Brain pericyte (primary cell): ENCODE data around the gene REEP3.
A peak's percentile ranks its signal among the peaks of the same experiment; 100 is the strongest.
"Not testable (repeated sequence)": the region's sequence is repeated elsewhere in the genome, so short reads cannot be mapped to it uniquely, and the experiment has no call there.

Source experiments
- DNase-seq: peaks from one replicate; pipeline ENCODE4 v3.0.0-alpha.2; 2012; ENCODE audit warnings: low read depth, low spot score

The REEP3 gene, protein sequence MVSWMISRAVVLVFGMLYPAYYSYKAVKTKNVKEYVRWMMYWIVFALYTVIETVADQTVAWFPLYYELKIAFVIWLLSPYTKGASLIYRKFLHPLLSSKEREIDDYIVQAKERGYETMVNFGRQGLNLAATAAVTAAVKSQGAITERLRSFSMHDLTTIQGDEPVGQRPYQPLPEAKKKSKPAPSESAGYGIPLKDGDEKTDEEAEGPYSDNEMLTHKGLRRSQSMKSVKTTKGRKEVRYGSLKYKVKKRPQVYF

DNA sequence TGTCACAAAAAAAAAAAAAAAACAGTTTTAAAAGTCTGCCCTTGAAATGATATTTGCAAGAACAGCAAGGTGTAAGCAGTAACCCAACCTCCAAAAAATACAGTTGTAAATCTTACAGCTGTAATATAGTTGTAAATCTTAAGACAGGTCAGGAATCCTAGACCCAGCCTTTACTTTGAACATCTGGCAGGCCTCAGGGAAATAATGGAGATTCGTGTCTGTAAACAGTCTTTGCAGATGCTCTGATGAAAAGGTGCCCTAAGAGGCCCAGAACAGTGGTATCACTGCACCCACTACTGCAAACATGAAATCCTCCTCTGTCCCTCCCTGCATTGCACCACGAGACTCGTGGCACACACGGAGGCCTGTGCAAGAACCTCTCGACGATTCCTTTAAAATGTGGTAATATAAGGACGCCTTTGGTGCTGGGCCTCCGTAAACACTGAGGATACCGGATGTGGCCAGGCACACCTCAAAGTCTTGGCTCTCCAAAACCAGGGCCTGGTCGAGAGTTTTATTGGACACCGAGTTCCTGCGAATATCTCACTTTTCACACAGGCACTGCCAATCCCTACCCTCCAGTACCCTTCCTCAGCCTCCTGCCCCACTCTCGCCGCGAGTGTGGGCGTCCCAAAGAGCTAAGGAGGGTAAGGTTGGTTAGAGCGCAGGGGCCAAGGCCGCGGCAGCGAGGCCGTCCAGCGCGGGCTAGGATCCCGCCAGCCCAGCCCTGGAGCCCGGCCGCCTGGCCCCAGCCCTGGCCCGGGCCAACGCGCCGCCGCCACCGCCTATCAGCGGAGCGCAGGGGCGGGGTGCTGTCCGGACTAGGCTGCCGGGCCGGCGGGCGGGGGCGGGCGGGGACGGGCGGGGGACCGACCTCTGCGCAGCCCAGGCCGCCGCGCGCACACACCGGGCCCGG is at the start of gene REEP3:
TSS of gene REEP3 (plus strand) at position 902 of the 916 bp plus-strand sequence. CDS start 145 bp downstream, outside the sequence.
- no peak for DNase-seq

DNA sequence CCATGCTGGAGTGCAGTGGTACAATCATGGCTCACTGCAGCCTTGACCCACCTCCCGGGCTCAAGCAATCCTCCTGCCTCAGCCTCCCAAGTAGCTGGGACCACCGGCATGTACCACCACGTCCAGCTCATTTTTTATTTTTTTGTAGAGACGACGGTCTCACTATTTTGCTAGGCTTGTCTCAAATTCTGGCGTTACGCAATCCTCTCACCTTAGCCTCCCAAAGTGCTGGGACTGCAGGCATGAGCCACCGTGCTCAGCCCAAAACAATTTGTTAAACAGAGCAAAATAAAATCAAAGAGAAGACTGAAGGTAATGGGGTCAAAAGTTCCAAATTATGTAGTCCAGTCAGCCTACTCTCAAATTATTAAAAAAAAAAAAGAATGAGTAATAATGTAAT is 46.7 kb upstream of the REEP3 start:
- DNase-seq: no peak

DNA sequence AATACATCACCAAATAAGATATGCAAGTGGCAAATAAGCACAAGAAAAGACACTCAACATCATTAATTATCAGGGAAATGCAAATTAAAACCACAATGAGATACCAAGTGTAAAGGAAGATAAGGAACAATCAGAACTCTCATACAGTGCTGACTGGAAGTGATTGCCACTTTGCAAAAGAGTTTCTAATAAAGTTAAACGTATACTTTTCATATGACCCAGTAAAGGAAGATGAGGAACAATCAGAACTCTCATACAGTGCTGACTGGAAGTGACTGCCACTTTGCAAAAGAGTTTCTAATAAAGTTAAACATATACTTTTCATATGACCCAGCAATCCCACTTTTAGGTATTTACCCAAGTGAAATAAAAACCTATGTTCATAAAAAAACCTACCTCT is 43.3 kb upstream of the REEP3 start:
- no peak for DNase-seq

DNA sequence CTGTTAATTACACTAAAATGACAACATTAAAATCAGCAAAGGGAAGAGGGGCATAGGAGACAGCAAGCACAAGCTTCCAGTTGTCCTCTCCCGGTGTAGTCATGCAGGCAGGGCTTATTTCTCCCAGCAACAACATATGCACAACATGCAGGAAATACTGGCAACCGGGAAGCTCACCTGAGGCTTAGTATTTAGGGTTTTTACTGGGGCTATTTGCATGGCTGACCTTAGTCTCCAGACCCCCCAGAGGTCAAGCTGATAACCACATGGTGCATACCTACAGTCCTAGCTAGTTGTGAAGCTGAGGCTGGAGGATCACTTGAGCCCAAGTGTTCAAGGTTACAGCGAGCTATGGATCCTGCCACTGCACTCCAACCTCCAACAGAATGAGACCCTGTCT is 42.6 kb upstream of the REEP3 start:
- DNase-seq: no peak

DNA sequence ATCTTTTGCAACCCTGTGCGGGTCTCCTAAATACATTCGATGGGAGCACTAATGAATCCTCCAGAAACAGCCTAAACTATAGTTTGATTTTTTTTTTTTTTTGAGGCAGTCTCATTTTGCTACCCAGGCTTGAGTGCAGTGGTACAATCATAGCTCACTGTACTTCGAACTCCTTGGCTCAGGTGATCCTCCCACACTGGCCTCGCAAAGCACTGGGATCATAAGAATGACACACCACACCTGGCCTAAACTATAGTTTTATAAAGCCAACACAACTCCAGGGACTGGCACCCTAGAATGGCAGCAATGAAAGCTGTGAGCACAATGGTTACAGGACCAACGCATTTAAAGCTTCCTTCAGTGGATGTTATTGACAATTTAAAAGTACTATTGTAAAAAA is 41.0 kb upstream of the REEP3 start:
- DNase-seq: no peak

DNA sequence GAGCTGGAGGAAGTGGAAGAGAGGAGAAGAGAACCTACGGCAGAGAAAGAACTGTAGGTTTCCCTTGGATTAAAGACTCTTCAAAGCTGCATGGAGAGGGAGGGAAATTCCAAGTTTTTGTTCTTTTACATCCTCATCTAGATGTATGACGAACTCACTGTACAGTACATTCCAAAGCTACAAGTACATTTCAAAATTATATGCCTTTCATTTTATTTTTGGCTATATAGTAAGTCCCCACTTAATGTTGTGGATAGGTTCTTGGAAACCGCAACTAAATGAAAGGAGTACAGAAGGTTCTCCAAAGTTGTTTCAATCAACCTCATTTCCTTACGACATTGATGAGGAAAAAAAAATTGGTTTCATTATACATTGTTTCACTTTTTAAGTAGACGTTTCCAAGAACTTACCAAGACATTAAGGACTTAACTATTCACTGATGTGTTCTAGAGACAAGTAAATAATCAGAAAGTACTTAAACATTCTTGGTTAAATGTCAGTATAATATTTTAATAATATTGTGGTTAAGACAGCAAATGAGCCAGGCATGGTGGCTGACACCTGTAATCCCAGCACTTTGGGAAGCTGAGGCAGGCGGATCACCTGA is 39.3 kb upstream of the REEP3 start:
- DNase-seq: no peak

DNA sequence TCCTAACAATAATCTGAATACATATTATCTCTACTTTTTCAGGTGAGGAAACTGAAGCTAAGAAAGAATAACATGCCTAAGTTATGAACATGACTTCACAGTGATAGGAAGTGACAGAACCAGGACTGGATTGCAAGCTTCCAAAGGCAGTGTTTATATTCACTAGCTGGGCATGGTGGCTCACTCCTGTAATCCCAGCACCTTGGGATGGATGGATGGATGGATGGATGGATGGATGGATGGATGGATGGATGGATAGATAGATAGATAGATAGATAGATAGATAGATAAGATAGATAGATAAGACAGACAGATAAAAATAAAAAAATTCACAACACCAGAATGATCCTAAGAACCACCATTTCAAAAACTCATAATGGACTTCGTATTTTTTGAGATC is 37.2 kb upstream of the REEP3 start:
- no peak for DNase-seq

DNA sequence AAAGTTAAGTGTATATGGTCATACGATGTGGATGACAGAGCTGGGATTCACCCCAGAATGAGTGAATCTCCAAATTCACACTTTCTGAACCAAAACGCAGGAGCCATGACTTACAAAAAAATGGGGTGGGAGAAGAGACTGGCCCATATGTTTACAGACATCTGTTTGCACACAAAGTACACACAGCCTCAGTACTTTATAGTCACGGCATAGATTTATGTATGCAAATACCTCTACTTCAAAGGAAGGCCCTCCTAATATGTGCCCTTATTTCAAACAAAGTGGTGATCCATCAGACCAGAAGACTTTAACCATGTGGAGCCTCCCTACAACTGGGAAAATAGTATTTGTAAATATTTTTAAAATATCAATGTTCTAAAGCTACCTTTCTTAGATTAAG is 33.2 kb upstream of the REEP3 start:
- DNase-seq: no peak

DNA sequence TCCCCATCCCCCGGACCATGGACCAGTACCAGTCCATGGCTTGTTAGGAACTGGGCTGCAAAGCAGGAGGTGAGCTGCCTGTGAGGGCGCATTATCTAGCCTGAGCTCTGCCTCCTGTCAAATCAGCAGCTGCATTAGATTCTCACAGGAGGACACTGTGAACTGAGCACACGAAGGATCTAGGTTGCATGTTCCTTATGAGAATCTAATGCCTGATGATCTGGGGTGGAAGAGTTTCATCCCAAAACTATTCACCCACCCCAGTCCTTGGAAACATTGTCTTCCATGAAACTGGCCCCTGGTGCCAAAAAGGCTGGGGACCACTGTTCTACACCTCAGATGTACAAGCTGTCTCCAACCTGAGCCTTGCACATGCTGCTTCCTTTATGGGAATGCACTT is 31.4 kb upstream of the REEP3 start:
- no peak for DNase-seq

DNA sequence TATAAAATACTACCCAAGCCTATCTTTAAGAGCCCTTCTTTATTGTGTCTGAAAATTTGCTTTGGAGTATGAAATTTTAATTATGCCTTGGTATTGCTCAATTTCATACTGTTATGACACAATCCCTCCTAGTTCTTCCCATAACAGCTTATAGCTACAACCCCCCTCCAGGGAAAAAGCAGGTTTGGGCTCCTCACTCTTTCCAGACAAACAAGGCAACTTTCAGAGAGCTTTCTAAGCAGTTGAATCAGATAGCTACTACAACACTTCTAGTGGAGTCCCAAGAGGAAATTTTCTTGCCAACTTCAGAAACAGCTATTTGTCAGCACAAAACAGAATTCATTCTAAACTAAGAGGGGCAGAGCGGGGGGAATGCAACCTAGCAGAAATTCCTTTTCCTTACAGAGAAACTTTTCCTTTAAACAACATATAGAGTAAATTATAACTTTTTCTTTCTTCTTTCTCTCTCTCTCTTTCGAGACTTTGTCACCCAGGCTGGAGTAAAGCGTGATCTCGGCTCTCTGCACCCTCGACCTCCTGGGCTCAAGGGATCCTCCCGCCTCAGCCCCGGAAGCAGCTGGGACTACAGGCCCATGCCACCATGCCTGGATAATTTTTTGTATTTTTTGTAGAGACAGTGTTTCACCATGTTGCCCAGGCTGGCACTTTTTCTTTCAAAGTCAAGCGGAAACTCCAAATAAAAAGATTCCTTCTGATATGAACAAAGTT is 29.4 kb upstream of the REEP3 start:
- peak; percentile 81 for DNase-seq

DNA sequence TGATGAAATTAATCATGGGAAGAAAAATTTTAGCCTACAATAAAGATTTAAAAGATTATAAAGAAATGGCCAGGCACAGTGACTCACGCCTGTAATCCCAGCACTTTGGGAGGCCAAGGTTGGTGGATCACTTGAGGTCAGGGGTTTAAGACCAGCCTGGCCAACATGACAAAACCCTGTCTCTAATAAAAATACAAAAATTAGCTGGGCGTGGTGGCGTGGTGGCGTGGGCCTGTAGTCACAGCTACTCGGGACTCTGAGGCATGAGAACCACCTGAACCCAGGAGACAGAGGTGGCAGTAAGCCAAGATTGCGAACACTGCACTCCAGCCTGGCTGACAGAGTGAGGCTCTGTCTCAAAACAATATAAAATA is 28.9 kb upstream of the REEP3 start:
- not testable (repeated sequence) for DNase-seq

DNA sequence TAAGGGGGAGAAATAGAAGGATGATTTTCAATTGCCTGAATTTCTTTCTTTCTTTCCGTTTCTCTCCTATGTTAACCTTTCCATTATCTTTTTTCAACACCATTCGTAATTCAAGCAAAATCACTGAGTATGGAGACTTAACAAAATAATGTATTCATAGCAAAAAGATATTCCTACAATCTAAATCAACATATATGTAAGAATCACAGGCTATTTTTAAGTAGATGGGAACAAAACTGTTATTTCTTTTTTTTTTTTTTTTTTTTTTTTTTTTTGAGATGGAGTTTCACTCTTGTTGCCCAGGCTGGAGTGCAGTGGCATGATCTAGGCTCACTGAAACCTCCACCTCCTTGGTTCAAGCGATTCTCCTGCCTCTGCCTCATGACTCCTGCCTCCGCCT is 28.2 kb upstream of the REEP3 start:
- DNase-seq: no peak

DNA sequence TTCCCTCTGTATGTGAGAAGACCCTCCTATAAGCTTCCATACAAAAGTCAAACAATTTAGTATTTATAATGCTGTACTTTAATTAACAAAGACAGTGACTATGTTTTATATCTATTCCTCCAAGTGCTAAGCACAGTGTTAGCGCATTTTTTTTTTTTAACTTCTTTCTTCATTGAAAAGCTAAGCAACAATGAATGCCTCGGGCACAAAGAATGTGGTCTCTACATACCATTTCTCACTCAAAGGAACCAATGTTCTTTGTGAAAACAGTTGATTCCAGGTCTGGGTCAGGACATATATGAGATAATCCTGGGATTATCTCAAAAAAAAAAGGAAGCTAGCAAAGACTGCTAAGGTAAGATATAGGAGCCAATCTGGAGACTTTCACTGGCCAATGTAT is 26.2 kb upstream of the REEP3 start:
- no peak for DNase-seq

DNA sequence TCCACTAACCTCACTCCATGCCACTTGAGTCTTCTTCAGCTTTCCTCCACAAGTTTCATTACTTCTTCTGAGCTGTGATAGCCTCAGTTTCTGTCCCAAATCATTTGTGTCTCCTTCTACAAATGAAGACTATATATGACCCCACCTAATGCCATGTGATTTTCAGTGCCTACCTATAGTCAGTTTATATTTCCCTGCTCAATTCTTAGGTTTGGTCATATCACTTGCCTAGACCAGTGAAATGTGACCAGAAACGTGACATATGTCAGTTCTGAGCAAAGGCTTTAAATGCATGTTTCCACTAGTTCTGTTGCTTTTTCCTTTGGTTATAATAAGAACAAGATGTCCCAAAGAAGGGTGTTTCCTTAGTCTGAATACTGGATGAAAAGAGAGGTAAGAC is 24.6 kb upstream of the REEP3 start:
- DNase-seq: no peak

DNA sequence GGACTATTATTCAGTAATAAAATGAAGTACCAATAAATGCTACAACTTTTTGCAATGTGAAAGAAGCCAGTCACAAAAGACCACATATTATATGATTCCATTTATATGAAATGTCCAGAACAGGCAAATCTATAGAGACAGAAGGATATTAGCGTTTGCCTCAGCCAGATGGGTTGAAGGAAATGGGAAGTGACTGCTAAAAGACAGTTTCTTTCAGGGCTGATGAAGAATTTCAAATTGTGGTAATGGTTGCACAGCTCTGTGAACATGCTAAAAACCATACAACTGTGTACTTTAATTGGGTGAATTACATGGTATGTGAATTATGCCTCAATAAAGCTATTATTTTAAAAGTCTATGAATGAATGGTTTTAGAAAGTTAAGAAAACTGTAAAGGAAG is 23.9 kb upstream of the REEP3 start:
- no peak for DNase-seq

DNA sequence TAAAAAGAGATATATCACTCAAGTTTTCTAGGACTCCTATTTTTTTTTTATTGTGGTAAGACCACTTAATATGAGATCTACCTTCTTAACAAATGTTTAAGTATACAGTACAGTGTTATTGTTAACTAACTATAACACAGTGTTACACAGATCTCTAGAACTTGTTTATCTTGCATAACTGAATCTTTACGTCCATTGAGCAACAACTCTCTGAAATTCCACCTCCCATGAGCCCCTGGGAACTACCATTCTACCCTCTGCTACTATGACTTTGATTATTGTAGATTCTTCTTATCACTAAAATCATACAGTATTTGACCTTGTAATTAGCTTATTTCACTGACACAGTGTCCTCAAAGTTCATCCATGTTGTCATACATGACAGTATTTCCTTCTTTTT is 22.5 kb upstream of the REEP3 start:
- DNase-seq: no peak

DNA sequence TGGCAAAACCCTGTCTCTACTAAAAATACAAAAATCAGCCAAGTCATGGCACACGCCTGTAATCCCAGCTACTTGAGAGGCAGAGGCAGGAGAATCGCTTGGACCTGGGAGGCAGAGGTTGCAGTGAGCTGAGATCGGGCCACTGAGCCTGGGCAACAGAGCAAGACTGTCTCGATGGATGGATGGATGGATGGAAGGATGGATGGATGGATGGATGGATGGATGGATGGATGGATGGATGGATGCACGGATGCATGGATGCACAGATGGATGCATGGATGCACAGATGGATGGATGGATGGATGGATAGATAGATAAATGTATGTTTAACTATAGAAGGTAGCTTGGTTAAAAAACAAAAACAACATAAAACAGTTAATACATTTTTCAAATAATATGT is 20.6 kb upstream of the REEP3 start:
- DNase-seq: not testable (repeated sequence)

DNA sequence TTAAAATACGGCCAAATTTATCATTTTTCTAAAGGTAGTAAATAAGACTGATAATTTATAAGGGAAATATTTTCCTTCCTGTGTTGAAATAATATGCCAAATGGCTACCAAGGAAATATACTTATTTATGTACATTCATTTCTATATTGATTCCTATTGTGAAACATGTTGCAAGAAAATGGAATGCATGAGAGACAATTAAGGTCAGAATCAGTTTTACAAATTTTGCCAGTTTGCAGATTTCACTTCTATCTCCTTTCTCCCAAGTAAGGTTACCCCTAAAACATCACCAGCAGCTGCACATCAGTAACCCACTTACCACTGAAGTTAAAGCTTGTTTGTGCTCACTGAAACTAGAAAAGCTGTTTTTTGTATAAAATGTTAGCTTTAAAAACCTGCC is 19.2 kb upstream of the REEP3 start:
- DNase-seq: no peak

DNA sequence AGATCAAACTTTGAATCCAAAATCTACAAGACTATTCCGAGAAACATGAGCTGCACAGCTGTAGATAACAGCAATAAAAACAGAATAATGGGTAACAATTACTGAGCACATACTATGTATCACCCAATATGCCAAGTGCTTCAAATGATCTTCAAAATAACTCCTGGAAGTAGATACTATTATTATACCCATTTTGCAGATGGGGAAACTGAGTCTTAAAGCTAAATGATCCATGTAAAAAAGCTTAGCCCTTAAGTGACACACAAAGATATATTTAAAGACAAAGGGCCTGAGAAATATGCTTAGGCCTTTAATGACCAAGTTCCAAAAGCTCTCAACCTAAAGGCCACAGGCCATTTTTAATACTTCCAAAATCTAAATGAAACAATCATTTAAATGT is 18.4 kb upstream of the REEP3 start:
- DNase-seq: no peak

DNA sequence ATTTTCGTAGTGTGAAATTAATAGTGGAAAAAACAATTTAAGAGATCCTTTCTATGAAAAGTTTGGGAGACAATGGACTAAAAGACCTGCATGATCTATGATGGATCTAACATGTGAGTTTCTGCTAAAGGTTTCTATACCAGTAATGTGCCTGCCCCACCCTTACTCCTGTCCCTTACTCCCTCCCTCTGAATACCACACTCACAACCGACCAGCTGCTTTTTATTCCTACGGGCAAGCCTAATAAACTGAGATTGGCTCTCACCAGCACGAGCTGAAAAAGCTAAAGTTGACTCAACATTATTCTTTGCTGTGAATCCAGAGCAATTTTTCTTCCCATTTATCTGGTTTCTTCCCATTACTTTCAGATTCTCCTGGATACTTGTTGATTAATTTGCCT is 17.8 kb upstream of the REEP3 start:
- no peak for DNase-seq

DNA sequence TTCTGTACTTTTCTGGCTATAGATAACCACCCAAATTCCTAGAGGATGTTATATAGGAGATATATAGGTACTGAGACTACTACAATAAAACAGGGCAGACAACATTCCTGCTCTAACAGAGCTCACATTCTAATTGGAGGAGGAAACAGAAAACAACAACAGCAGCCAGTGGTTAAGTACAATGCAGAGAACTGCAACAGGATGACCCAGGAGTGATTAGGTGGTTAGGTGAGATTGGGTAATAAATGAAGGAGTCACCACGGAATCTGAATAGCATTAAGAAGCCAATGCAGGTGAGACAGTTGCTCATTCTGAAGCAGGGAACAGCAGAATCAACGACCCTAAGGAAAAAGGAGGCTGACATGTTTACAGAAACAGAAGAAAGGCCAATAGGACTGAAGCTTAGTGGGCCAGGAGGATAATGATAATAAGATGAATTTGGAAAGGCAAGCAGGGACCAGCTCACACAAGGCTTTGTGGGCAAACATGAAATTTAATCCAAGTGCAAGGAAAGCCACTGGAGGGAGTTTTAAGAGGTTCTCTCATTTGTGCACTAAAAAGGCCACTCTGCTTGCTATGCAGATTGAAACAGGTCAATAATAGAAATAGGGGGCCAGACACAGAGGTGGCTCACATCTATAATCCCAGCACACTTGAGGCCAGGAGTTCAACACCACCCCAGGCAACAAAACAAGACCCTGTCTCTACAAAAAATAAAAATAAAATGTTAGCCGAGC is 16.9 kb upstream of the REEP3 start:
- no peak for DNase-seq
